GM23248 (cell line): Measurements from ENCODE around the gene RITA1.

Experiments
- EZH2 ChIP-seq: fragments of 200-600 bp; sonication (generic); IDR thresholded peaks from 2 replicates; pipeline ENCODE4 v1.6.1; 2018; ENCODE audit warnings: antibody characterized with exemption, mild to moderate bottlenecking; ENCODE audit not compliant: insufficient read depth, poor library complexity, severe bottlenecking
- EZH2phosphoT487 ChIP-seq: fragments of 200-600 bp; sonication (generic); IDR thresholded peaks from 2 replicates; pipeline ENCODE4 v1.6.1; 2018; ENCODE audit warnings: antibody characterized with exemption, moderate library complexity, mild to moderate bottlenecking, low read depth; ENCODE audit not compliant: insufficient read depth

- TF ChIP-seq EZH2phosphoT487 (no peak), EZH2 (no peak)
These were observed 50.5 kb downstream of the RITA1 start for GRCh38 chr12:113235976-113236375.
